NCI-H226 (cell line): ENCODE results near the gene CHST8.
"Not testable (repeated sequence)": the region's sequence is repeated elsewhere in the genome, so short reads cannot be mapped to it uniquely, and the experiment has no call there.

Experiments used
- DNase-seq: peaks from one replicate; pipeline ENCODE4 v3.0.0-alpha.2; 2015

The CHST8 gene

GRCh38 chr19:33693678-33694077, 71.9 kb downstream of the CHST8 start:
- no peak for DNase-seq

DNA sequence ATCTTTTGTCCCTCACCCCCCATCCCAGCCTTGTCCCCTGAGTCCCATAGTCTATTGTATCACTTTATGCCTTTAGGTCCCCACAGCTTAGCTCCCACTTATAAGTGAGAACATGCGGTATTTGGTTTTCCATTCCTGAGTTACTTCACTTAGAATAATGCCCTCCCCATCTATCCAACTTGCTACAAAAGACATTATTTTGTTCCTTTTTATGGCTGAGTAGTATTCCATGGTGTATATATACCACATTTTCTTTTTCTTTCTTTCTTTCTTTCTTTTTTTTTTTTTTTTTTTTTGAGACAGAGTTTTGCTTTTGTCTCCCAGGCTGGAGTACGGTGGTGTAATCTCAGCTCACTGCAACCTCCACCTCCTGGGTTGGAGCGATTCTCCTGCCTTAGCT, 73.8 kb downstream of the CHST8 start:
- DNase-seq: not testable (repeated sequence)

- DNase-seq: no peak
Measured at GRCh38 chr19:33697766-33698165, 76.0 kb downstream of the CHST8 start.

DNA sequence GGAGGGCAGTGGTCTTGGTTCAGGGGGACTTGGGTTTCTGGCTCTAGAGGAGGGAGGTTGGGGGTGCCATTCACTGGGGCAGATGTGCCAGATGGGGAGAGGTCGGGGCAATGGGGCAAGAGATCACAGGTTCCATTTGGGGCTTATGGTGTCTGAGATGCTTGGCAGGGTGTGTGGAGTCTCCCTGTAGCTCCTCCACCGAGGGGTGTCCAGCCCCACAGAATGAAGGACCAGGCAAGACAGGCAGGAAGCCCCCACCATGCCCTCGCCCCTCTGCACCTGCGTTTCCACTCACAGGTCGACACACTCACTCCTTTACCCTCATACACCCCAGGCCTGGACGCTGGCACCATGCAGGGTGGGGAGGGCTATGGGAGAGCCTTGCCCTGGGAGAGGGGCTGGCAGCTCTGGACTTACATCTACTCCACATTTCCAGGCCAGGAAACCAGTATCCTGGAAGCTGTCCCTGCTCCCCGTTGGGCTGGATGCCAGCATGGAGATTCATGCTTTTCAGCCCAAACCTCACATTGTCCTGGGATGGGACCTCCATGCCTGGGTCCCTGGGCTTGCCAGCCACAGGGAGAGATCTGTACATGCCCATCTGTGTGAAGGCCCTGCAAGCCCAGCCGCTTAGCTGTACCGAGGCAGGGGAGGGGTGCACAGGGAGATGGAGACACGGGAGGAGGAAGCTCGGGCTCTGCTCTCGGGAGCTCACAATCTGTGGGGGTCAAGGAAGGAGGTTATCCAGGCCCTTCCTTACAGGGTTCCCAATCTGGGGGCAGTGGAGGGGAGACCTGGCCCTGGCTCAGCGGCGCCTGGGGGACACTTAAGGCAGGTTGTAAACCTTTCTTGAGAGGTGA, 77.1 kb downstream of the CHST8 start:
- DNase-seq: no peak

DNA sequence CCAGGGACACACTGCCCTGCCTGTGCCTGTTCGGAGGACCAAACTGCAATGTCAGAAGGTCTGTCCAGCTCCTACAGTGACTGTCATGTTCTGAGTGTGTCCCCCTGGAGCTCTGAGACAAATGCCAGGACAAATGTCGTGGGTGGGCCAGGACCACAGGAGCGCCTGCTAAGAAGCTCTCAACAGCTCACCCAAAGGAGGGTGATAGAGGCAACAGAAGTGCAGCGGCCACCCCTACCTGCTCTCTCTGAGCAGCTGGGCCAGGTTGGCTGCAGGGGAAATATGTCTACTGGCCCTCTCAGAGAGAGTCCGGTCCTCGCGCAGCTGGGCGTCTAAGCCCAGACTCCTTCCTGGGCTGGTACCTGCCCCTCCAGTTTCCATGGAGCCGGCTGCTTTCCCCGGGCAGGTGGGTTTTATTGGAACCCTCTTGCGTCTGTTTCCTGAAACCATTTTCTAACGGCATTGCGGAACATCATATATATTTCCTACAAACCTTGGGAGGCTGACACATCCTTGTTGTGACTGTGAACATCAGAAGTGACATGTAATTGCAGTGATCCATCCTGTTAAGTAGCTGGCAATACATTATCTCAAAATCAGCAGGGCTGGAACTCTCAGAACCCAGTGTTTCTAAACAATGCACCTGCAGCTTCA, 78.1 kb downstream of the CHST8 start:
- no peak for DNase-seq

DNA sequence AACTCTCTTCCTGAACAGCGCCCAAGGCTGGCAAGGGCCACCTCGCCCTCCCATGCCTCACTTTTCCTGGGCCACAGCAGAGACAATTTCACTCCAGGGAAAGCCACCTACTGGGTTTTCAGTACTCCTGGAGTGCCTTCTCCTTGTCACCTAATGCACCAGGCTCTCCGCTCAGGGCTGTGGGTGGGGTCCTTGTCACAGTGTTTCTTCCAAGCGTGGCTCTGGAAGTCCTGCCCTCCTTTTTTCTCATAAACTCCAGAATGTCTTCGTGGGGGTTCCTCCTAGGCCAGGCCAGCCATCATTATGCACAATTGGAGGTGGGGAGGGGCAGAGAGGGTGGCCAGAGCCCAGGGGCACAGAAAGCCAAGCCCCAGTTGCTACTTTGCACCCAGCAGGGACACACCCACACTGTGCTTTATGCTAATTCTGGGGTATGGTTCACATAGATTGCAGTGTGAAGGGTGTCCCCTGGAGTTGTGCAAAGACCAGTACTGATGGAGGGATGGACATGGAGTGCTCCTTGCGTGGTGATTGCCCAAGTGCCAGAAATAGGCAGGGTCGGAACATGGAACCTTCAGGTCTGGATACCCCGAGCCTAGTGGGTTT, 78.8 kb downstream of the CHST8 start:
- no peak for DNase-seq

GRCh38 chr19:33701565-33701964, 79.8 kb downstream of the CHST8 start:
- DNase-seq: no peak

DNA sequence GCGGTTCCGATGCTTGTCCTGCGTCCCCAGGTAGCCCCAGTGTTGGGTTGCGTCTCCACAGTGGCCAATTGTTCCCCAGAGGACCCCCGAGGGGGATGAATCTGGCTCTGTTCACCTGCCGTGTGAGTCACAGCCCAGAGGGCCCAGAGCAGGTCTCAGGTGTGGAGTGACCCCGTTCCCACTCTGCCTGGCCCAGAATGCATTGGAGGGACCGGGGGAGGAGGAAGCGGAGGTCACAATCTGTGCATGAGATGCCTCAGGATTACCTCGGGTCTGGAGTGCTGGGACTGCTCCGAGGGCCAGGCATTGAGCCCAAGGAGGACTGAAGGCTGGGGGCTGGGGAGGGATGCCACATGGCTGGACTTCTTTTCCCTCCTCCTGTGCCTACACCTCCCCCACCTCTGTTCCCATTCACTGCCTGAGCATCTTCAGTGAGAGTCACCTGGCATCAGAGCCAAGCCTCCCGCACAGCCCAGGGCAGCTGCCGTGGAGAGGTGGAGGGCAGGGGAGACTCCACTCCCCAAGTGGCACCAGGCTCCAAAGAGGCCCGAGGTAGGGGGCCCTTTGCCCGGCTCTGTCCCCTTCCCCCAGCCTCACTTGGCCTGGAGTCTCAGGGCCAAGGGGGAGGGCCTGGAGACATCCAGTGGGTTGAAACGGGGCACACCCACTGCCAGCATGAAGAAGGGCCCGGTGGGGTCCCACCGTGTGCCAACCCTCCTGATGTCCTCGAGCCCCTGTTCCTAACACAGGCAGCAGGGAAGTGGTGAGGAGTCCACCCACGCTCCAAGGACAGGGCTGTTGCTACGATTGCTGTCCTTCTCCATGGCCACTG, 81.1 kb downstream of the CHST8 start:
- DNase-seq: no peak

GRCh38 chr19:33703438-33703750, 81.6 kb downstream of the CHST8 start:
- no peak for DNase-seq

GRCh38 chr19:33703821-33704220, 82.1 kb downstream of the CHST8 start:
- DNase-seq: no peak

DNA sequence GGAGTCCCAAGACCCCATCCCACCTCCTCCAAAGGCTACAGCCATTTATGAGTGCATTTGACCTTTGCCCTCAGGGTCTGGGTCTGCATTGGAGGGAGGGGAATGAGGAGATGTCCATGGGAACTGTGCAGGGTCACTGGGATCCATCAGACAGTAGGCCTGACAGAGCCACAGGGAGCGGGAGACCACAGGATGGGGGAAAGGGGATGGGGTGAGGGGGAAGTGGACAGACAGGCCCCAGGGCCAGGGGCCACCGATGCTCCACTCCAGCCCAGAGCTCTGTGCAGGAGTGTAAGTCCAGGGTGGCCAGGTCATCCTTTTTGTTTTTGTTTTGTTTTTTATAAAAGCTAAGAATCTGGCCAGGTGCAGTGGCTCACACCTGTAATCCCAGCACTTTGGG, 82.5 kb downstream of the CHST8 start:
- no peak for DNase-seq

DNA sequence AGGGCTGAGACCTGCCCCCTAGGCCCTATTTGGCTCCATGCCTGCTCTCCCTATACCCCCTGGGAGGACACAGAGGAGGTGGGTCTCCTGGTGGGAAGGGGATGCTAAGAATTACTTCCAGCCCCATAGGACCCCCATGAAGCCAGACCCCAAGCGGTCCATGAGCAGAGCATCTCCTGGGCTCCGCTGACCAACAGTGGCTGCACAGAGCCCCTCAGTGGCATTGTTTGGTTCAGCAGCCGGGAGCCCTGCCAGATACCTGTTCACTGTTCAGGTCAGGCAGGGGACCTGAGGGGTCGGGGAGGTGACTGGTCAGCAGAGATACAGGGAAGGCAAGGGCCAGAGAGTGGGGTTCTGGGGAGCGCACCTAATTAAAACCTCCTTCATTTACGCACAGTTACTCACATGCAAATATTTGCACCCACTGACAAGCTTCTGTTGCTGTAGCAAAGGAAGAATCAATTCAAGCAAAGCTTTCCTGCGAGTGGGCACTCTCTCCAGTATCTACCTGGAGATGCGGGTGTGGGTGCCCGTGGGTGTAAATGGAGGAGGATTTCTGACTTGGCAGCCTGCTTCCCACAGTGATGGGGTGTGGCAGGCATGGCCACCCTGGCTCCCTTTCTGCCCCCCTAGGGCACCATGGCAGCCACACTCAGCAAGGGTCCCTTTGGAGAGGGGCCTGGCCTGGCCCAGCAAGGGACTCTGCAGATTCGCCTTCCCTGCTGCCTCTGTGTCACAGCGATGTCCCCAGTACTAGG, 83.5 kb downstream of the CHST8 start:
- no peak for DNase-seq

DNA sequence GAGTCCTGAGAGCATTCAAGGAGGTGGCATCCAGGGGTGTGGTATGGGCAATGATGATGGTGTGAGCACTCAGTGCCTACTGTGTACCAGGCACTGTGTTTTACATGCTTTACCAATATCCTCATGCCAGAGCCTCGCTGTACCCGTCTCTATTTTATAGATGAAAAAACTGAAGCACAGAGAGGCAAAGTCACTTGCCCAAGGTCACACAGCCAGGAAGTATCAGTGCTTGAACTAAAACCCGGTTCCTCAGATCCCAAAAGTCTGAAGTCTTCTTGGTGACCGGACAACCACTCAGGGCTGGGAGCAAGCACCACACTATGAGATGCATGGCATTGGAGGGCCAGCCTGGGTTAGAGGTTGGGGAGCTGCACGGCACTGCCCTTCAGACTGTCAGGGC, 84.1 kb downstream of the CHST8 start:
- DNase-seq: no peak

DNA sequence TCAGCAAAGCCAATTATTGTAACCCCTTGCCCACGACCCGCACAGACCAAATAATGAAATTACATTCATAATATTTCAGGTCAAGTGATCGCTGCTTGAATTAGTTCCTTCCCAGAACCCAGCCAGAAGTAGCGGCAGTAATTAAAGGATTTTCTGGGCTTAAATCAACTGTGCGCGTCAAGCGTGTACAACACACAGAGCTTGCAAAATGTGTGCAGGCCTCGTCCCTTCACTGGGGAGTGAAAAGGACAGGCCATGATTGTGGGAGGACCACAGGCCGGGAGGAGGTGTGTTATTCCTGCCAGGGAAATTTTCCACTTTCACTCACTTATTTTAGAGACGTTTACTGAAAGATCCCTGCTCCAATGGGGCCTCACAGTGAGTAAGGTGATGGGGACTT, 84.9 kb downstream of the CHST8 start:
- no peak for DNase-seq

GRCh38 chr19:33712268-33712667, 90.5 kb downstream of the CHST8 start:
- no peak for DNase-seq

DNA sequence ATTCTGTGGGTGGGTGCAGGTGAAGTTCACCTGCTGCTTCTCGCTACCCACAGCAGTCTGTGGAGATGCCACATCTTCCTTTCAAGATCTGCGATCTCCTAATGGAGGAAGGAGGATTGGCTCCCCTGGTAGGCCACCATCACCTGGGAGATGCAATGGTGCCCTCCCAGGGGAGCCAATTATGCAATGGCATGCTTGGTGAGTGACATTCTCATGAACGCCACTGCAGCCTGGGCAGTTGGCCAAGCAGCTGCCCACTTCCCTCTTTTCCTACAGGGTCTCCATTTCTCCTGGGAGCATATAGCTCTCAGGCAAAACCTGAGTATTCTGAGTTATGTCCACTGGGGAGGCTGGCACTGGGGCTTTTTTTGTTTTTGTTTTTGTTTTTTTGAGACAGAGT, 91.4 kb downstream of the CHST8 start:
- no peak for DNase-seq

- no peak for DNase-seq
Measured at GRCh38 chr19:33714149-33714548, 92.4 kb downstream of the CHST8 start.

GRCh38 chr19:33715462-33715861, 93.7 kb downstream of the CHST8 start:
- no peak for DNase-seq

- DNase-seq: no peak
Measured at GRCh38 chr19:33717878-33718277, 96.1 kb downstream of the CHST8 start.

DNA sequence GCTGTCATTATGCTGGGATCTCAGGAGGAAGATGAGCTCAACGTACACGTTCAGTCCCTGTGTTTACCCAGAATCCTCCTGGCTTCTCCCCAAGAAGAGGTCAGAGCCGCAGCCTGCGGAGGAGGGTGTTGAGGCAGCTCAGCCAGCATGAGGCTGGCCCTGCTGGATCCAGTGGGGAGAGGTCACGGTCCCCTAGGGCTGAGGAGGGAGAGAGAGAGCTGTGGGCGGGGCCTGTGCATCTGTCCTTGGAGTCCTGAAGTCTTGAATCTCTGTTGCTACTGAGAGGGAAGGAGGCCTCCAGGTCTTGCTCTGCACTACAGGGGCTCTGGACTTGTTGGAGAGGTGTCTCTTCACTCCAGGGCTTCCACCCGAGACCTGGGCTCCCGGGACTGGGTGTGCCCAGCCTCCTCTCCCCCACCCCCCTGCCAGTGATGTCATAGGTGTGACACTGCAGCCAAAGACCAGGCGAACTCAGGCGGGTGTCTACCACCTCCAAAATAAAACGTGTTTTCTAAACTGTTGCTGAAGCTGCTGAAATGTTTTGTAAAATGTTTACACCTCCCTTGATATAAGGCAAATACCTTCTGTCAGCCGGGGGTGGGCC, 97.0 kb downstream of the CHST8 start:
- no peak for DNase-seq

GRCh38 chr19:33719366-33720154, 97.8 kb downstream of the CHST8 start:
- no peak for DNase-seq

- DNase-seq: no peak
Measured at GRCh38 chr19:33720155-33720493, 98.4 kb downstream of the CHST8 start.
